ENCODE results near the gene MRPS26. TPM values are rescaled to one million over a fixed set of nuclear protein-coding genes. Genes with fewer than 3 reads are reported as not detected.

MRPS26 gene
- total and polyA plus RNA-seq, 2 of the 13 experiments (the other 11 are each of a cell fraction or from before 2014, with no cell fraction given): 89.8 to 187 TPM

DNA sequence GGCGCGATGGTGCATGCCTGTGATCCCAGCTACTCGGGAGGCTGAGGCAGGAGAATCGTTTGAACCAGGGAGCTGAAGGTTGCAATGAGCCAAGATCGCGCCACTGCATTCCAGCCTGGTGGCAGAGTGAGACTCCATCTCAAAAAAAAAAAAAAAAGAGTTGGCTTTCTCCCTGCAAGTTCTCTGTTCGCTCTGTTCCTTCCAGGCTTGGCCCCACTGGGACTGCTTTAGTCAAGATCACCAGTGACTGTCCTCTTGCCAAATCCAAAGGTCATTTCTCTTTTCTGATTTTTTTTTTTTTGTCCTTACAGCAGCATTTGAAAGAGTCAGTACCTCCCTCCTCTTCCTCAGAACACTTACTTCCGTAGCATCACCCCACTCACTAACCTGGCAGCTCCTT is 13.2 kb upstream of the MRPS26 start:
- CTCF ChIA-PET (ENCODE audit: low intra/inter-chr PET ratio, low total read pairs): no interaction called here
- TF ChIP-seq TEAD3 (CRISPR knock-in tag; optimal IDR thresholded peaks at IDR 0.05; ENCODE audit: borderline replicate concordance): peak; percentile 19
- TF ChIP-seq KDM1A (CRISPR knock-in tag; IDR thresholded peaks at IDR 0.05): no peak
- H2AFZ ChIP-seq (ENCODE audit: low read length): no peak overlapping the region
- no peak overlapping the region for H3K4me2 ChIP-seq (ENCODE audit: low read depth, low read length)
- FAIRE-seq: no peak
- no peaks in the 10 kb centered on the region for H3K79me2 ChIP-seq (ENCODE audit: insufficient read depth, low read length)
- no peaks in the 10 kb centered on the region for H3K9me3 ChIP-seq (ENCODE audit: low read length)
- peaks cover 13% of the 10 kb centered on the region for H3K4me1 ChIP-seq (ENCODE audit: insufficient read depth, low read length)
- WGBS (ENCODE audit: low lambda C conversion rate): 91% methylated on average over 8 of the region's 8 CpGs
- POLR2A ChIA-PET: no interaction called here
- no peaks in the 10 kb centered on the region for H3K27me3 ChIP-seq (ENCODE audit: control insufficient read depth in 1 of 2, insufficient read depth in 2 of 2, low read length in 2 of 2)
- no peak for ATAC-seq
- H3K4me3 ChIP-seq (replicated peaks in 1 of 3; ENCODE audit: insufficient read depth in 1 of 3, low read depth in 2 of 3, low read length in 3 of 3): no peak overlapping the region
- no peak overlapping the region for H3K9ac ChIP-seq (ENCODE audit: insufficient read depth, low read depth, low read length)
- in situ Hi-C loops (cut with HindIII; ENCODE audit: extremely low pct_ligation_motif_present, low pct_unique_long_range_greater_than_20kb) (no loop called here), intact Hi-C loops (cut with micrococcal nuclease; ENCODE audit: unreplicated experiment) (no loop called here)
- DNase-seq (ENCODE audit: low spot score): no peak
- BruUV-seq (replicated peaks): no TSS peak
- no peak overlapping the region for H3K27ac ChIP-seq (ENCODE audit: extremely low read length, insufficient read depth, low read length)
- H3K36me3 ChIP-seq (replicated peaks in 1 of 2; ENCODE audit: control insufficient read depth in 1 of 2, insufficient read depth in 2 of 2, low read length in 2 of 2): peaks cover 46 to 68% of the 10 kb centered on the region in 2 experiments
- no peaks in the 10 kb centered on the region for H4K20me1 ChIP-seq (ENCODE audit: insufficient read depth, low read length)

DNA sequence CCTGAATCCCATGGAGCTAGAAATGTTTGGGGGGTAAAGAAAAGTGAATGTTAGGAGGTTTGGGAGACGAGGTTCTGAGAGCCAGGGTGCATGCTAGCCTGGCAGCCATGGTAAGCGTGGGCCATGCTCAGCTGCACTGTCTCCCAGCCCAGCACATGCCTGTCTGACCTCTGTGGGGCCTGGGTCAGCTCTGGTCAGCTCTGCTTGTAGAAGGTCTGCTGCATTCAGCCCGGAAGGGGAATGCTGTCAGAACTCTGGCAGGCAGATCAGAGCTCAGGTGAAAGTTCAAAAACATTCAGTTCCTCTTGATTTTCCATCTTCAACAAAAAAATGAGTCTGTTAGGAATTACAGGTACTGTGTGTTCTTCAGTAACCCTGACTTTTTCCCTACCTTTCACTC is 8.2 kb upstream of the MRPS26 start:
- in situ Hi-C loops (cut with HindIII; ENCODE audit: extremely low pct_ligation_motif_present, low pct_unique_long_range_greater_than_20kb) (no loop called here), intact Hi-C loops (cut with micrococcal nuclease; ENCODE audit: unreplicated experiment) (no loop called here)
- H3K9me3 ChIP-seq (ENCODE audit: low read length): no peaks in the 10 kb centered on the region
- H4K20me1 ChIP-seq (ENCODE audit: insufficient read depth, low read length): no peaks in the 10 kb centered on the region
- BruUV-seq (replicated peaks): no TSS peak
- no peak overlapping the region for H3K4me3 ChIP-seq (replicated peaks in 1 of 3; ENCODE audit: insufficient read depth in 1 of 3, low read depth in 2 of 3, low read length in 3 of 3)
- no peak overlapping the region for H2AFZ ChIP-seq (ENCODE audit: low read length)
- peak; percentile 31; the same call in 2 of the 3 replicates for ATAC-seq
- peaks cover 44 to 60% of the 10 kb centered on the region in 2 experiments for H3K36me3 ChIP-seq (replicated peaks in 1 of 2; ENCODE audit: control insufficient read depth in 1 of 2, insufficient read depth in 2 of 2, low read length in 2 of 2)
- H3K4me2 ChIP-seq (ENCODE audit: low read depth, low read length): no peak overlapping the region
- H3K9ac ChIP-seq (ENCODE audit: insufficient read depth, low read depth, low read length): no peak overlapping the region
- no peak for FAIRE-seq
- H3K27me3 ChIP-seq (ENCODE audit: control insufficient read depth in 1 of 2, insufficient read depth in 2 of 2, low read length in 2 of 2): no peaks in the 10 kb centered on the region
- WGBS (ENCODE audit: low lambda C conversion rate): 92% methylated on average over 3 of the region's 3 CpGs
- CTCF ChIA-PET (ENCODE audit: low intra/inter-chr PET ratio, low total read pairs): no interaction called here
- no peak for DNase-seq (ENCODE audit: low spot score)
- no peak overlapping the region for H3K27ac ChIP-seq (ENCODE audit: extremely low read length, insufficient read depth, low read length)
- POLR2A ChIA-PET: no interaction called here
- H3K4me1 ChIP-seq (ENCODE audit: insufficient read depth, low read length): peaks cover 15% of the 10 kb centered on the region
- H3K79me2 ChIP-seq (ENCODE audit: insufficient read depth, low read length): no peaks in the 10 kb centered on the region
- TF ChIP-seq ZNF709 (CRISPR knock-in tag; IDR thresholded peaks at IDR 0.05) (no peak), ZFP36 (IDR thresholded peaks at IDR 0.05; ENCODE audit: borderline replicate concordance, low read depth, low read length, partially characterized antibody) (no peak), FLYWCH1 (CRISPR knock-in tag; IDR thresholded peaks at IDR 0.05) (0 out of 2 replicates have a peak, but pooled peaks have one; percentile 1), GABPA (IDR thresholded peaks at IDR 0.05; ENCODE audit: low read depth, low read length) (no peak), GABPA (CRISPR knock-in tag; IDR thresholded peaks at IDR 0.05; ENCODE audit: low read depth) (no peak), ZKSCAN1 (IDR thresholded peaks at IDR 0.05; ENCODE audit: low read length) (no peak), RFX3 (CRISPR knock-in tag; IDR thresholded peaks at IDR 0.05) (no peak), ZNF607 (CRISPR knock-in tag; IDR thresholded peaks at IDR 0.05; ENCODE audit: borderline replicate concordance) (no peak), ZNF557 (CRISPR knock-in tag; IDR thresholded peaks at IDR 0.05) (no peak), ZNF569 (CRISPR knock-in tag; IDR thresholded peaks at IDR 0.05; ENCODE audit: borderline replicate concordance) (no peak)
- TF ChIP-seq, protein P1, sequence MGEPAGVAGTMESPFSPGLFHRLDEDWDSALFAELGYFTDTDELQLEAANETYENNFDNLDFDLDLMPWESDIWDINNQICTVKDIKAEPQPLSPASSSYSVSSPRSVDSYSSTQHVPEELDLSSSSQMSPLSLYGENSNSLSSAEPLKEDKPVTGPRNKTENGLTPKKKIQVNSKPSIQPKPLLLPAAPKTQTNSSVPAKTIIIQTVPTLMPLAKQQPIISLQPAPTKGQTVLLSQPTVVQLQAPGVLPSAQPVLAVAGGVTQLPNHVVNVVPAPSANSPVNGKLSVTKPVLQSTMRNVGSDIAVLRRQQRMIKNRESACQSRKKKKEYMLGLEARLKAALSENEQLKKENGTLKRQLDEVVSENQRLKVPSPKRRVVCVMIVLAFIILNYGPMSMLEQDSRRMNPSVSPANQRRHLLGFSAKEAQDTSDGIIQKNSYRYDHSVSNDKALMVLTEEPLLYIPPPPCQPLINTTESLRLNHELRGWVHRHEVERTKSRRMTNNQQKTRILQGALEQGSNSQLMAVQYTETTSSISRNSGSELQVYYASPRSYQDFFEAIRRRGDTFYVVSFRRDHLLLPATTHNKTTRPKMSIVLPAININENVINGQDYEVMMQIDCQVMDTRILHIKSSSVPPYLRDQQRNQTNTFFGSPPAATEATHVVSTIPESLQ (CRISPR knock-in tag; conservative IDR thresholded peaks at IDR 0.05): no peak
- TF ChIP-seq, protein P2, sequence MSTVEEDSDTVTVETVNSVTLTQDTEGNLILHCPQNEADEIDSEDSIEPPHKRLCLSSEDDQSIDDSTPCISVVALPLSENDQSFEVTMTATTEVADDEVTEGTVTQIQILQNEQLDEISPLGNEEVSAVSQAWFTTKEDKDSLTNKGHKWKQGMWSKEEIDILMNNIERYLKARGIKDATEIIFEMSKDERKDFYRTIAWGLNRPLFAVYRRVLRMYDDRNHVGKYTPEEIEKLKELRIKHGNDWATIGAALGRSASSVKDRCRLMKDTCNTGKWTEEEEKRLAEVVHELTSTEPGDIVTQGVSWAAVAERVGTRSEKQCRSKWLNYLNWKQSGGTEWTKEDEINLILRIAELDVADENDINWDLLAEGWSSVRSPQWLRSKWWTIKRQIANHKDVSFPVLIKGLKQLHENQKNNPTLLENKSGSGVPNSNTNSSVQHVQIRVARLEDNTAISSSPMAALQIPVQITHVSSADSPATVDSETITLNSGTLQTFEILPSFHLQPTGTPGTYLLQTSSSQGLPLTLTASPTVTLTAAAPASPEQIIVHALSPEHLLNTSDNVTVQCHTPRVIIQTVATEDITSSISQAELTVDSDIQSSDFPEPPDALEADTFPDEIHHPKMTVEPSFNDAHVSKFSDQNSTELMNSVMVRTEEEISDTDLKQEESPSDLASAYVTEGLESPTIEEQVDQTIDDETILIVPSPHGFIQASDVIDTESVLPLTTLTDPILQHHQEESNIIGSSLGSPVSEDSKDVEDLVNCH (CRISPR knock-in tag; IDR thresholded peaks at IDR 0.05): no peak
- TF ChIP-seq, protein P3, sequence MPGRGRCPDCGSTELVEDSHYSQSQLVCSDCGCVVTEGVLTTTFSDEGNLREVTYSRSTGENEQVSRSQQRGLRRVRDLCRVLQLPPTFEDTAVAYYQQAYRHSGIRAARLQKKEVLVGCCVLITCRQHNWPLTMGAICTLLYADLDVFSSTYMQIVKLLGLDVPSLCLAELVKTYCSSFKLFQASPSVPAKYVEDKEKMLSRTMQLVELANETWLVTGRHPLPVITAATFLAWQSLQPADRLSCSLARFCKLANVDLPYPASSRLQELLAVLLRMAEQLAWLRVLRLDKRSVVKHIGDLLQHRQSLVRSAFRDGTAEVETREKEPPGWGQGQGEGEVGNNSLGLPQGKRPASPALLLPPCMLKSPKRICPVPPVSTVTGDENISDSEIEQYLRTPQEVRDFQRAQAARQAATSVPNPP (CRISPR knock-in tag; IDR thresholded peaks at IDR 0.05): no peak
